GM13976 (cell line): ENCODE results near the gene IGF2BP2.

Experiments
- DNase-seq: peaks from one replicate; pipeline ENCODE4 v3.0.0; 2012; ENCODE audit warnings: low spot score
- in situ Hi-C: fragments of 300-500 bp; cut with MboI; formaldehyde crosslinking; loops from one replicate; pipeline ENCODE4 v1.12.0; 2022; ENCODE audit warnings: low sequenced_read_pairs, mixed read lengths, inconsistent platforms; ENCODE audit not compliant: unreplicated experiment
- TF ChIP-seq, protein P1 (sequence below): IDR thresholded peaks from 2 replicates; pipeline ENCODE4 v1.5.1; 2012; ENCODE audit warnings: borderline replicate concordance, mild to moderate bottlenecking; ENCODE audit not compliant: insufficient read depth; ENCODE audit errors: extremely low read depth, missing control alignments, control extremely low read depth

The IGF2BP2 gene

DNA sequence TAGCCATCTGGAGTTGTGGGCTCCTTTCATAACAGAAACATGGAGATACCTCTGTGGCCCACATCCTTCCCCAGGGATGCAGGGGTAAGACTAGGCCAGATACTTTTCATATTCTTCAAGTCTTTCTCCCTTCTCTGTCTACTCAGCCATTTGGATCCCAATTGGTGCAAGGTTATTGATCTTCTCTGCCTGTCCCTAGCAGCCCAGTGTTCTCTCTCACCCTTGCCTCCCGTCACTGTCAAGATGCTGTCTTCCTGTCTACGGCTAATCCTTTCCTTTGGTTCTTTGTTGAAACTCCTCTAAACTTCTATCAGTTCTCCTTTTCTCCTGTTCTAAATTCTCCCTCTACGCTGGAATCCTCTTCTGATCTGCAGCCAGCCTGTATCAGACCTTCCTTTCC is 187.5 kb downstream of the IGF2BP2 start:
- TF ChIP-seq, protein P1, sequence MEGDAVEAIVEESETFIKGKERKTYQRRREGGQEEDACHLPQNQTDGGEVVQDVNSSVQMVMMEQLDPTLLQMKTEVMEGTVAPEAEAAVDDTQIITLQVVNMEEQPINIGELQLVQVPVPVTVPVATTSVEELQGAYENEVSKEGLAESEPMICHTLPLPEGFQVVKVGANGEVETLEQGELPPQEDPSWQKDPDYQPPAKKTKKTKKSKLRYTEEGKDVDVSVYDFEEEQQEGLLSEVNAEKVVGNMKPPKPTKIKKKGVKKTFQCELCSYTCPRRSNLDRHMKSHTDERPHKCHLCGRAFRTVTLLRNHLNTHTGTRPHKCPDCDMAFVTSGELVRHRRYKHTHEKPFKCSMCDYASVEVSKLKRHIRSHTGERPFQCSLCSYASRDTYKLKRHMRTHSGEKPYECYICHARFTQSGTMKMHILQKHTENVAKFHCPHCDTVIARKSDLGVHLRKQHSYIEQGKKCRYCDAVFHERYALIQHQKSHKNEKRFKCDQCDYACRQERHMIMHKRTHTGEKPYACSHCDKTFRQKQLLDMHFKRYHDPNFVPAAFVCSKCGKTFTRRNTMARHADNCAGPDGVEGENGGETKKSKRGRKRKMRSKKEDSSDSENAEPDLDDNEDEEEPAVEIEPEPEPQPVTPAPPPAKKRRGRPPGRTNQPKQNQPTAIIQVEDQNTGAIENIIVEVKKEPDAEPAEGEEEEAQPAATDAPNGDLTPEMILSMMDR: no peak
- in situ Hi-C loops: no loop called here

DNA sequence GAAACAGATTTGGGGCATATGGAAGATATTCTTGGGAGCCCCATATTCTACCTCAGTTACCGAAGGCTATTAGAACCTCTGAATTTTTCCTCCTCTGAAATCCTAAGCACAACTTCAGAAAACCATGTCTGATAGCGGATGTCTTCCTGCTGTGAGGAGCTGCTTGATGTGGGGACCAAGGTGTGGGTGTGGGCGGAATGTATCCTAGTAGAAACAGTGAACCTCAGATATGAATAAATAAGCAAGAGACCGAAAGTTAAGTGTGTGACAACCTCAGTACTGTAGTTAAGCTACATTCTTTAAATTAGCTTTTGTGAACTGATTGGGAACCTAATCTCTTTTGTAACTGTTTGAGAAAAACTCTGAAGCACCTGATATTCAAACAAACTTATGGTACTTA is 191.8 kb downstream of the IGF2BP2 start:
- TF ChIP-seq, protein P1: no peak
- no peak for DNase-seq
- in situ Hi-C loops: no loop called here

More for the DNA sequence above, 187.5 kb downstream of the IGF2BP2 start:
- DNase-seq: no peak

DNA sequence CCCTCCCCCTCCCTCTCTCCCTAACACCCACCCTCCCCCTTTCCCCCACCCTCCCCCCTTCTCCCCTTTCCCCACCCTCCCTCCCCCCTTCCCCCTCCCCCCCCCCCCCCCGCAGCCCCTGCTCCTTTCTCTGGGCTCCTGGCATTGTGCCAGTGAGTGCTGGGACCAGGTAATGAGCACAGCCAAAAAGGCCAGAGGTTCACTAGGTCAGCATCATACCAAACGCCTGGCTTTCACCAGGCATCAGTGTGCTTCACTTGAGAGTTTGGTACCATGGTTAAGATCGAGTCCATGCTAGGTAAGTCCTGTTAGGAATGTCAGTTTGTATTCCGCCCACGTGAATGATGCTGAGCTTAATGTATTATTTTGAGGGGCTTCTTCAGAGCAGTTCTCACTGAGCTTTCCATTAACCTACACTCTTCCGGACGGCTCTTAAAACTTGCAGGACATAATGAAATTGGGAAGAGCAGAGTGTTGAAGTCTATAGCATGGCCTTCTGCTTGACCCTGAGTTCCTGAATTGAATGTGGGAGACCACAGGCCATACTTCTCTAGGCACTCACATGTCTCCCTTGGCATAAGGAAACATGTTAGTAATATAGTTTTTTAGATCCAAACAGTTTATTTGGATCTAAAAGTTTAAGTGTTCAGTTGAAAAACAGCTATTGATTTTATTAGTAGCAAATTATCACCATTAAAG is 193.2 kb downstream of the IGF2BP2 start:
- TF ChIP-seq, protein P1: no peak
- in situ Hi-C loops: no loop called here
- DNase-seq: no peak

DNA sequence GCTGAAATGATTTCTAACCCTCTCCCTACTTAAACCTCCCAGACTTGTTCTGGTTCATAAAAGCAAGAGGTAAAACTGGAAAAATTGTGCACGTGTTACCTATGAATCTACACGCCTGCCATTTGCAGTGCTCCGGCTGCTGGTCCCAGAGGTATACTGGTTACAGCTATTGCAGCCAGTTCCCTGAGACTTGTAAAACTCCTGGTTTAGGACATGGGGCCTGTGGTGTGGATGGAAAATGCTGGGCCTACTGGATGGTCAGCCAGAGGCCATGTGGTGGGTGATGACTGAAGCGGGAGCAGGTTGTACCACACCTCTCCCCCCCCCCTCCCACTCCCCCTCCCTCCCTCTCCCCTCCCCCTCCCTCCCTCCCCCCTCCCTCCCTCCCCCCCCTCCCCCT is 193.7 kb downstream of the IGF2BP2 start:
- TF ChIP-seq, protein P1: no peak
- in situ Hi-C loops: no loop called here
- DNase-seq: no peak

DNA sequence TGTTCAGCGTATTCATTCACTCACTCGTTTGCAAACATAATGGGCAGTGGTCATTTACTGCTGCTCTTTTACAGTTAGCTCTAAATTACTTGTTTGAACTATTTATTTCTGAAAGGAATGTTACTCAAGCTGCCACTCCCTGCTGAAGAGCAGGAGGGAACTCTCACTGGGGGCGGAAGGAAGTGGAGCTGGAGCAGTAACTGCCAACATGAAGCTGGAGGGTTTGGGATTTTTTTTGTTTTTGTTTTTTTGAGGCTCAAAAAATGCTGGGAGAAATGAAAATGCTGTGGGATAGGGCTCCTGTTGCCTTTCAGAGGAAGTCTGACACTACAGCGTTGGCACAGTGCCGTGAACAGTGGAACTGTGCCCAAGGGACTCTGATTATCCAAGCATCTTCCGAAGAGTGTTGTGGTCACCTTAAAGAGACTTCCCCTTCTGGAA is 194.6 kb downstream of the IGF2BP2 start:
- TF ChIP-seq, protein P1: no peak
- no peak for DNase-seq
- in situ Hi-C loops: no loop called here

DNA sequence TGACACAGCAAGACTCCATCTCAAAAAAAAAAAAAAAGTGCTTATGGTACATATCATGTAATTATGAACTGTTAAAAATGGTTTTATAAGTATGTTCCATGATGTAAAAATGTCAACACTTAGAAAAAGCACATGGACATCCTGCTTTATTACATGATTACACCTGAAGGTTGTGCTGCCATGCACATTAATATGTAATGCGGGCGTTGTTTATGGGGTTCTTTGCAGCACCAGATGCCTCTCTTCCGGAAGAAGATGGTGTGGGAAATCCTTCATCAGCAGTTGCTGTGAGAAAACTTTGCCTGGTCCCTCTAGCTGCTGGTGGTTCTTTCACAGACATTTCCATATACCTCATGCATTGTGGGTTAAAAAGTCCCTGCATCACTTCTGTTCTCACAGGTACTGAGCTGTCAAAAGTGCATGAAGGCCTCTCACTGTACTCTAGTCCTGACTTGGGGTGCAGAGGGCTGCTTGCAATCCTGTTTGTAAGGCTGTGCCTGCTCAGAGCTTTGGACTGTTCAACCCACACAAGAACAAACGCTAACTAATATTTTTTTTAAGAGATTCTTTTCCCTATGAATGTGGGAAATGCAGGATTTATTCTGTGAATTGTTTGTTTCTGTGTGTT is 195.2 kb downstream of the IGF2BP2 start:
- in situ Hi-C loops: no loop called here
- TF ChIP-seq, protein P1: no peak
- DNase-seq: peak; percentile 47

DNA sequence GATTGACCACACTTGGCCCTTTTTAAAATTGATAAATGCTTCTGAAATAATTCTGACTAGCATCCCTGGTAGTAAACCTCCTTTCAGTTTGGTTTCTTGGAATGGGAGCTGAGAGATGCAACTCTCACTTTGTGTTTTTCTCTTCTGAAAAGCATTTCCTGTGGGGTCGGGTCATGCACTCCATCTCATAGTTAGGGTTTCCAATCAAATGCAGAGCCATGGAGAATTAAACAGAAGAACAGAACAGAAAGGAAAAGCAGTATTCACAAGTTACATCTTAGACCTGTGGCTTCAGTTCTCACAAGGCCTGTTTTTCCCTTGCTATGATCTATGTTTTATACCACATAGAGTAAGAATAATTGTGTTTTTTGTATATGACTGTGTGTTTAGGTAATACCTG is 199.1 kb downstream of the IGF2BP2 start:
- in situ Hi-C loops: no loop called here
- TF ChIP-seq, protein P1: no peak

More for the DNA sequence above, 199.1 kb downstream of the IGF2BP2 start:
- no peak for DNase-seq
